Sigmoid colon (tissue), 7 donors: ENCODE measurements around the gene B3GALT6. TPM values are rescaled to one million over a fixed set of nuclear protein-coding genes. Genes with fewer than 3 reads are reported as not detected.

Source experiments
- DNase-seq: peaks from one replicate; pipeline ENCODE4 v3.0.0-alpha.2; 2019
- H3K27ac ChIP-seq, 4 donors: fragments of 200-600 bp; sonication (generic); one replicate each; pipeline ENCODE4 v1.5.1; 2016 to 2019; ENCODE audit warnings: mild to moderate bottlenecking in 1 of 4
- H3K27me3 ChIP-seq, 3 donors: fragments of 200-600 bp; sonication (generic); one replicate each; pipeline ENCODE4 v1.5.1; 2019; ENCODE audit warnings: mild to moderate bottlenecking in 1 of 3
- H3K36me3 ChIP-seq, 4 donors: fragments of 200-600 bp; sonication (generic); one replicate each; pipeline ENCODE4 v1.5.1; 2016 to 2019
- H3K4me1 ChIP-seq, 4 donors: fragments of 200-600 bp; sonication (generic); one replicate each; pipeline ENCODE4 v1.5.1; 2017 to 2019
- H3K4me3 ChIP-seq, 4 donors: fragments of 200-600 bp; sonication (generic); one replicate each; pipeline ENCODE4 v1.5.1; 2017 to 2019; ENCODE audit warnings: mild to moderate bottlenecking in 2 of 4, moderate library complexity in 1 of 4
- H3K9me3 ChIP-seq, 4 donors: fragments of 200-600 bp in 3 of 4; sonication (generic) in 3 of 4; one replicate each; pipeline versions ENCODE4 v1.5.1 to v1.6.1; 2013 to 2019
- CTCF ChIP-seq, 4 experiments: fragments of 450-650 bp in 3 of 4; fragments of 200-600 bp in 1 of 4; IDR thresholded peaks; one replicate each; pipeline ENCODE4 v1.5.1; 2016 to 2019; ENCODE audit warnings: antibody characterized with exemption in 4 of 4, mild to moderate bottlenecking in 3 of 4, moderate library complexity in 2 of 4
- EP300 ChIP-seq, 4 donors: sonication (generic); formaldehyde crosslinking; IDR thresholded peaks; one replicate each; pipeline ENCODE4 v1.6.1; 2017; ENCODE audit warnings: antibody characterized with exemption in 4 of 4
- POLR2A ChIP-seq, 2 donors: fragments of 450-650 bp; IDR thresholded peaks; one replicate each; pipeline ENCODE4 v1.6.1; 2016; ENCODE audit warnings: antibody characterized with exemption in 2 of 2, mild to moderate bottlenecking in 2 of 2, moderate library complexity in 2 of 2
- POLR2AphosphoS5 ChIP-seq, 4 donors: sonication (generic); formaldehyde crosslinking; IDR thresholded peaks; one replicate each; pipeline ENCODE4 v1.6.1; 2017; ENCODE audit warnings: antibody characterized with exemption in 4 of 4
- WGBS, 2 donors: extraction: QIAGEN DNeasy Blood & Tissue Kit; methylation state at CpG; one replicate each; pipeline ENCODE4 v1.1.7; 2013; 5-methylcytosine and 5-hydroxymethylcytosine counted together
- intact Hi-C: fragments of 100-400 bp; cut with DNase I; formaldehyde crosslinking; loops from one replicate; pipeline ENCODE4 v1.15.1; 2023
- polyA plus RNA-seq, 3 donors: library from polyadenylated mRNA; stranded (reverse); fragments of 200-250 nt; gene quantifications; one replicate each; pipeline ENCODE4 v1.2.3, GENCODE V29; 2013
- total RNA-seq, 4 donors: library from RNA; depleted of rRNA; stranded (reverse); fragments of >200 nt; gene quantifications; one replicate each; pipeline ENCODE4 v1.1.0, GENCODE V29; 2016
- donor health status: healthy with polysubstance abuse.
- donor health status: Bipolar disorder and iron deficiency.
- donor health status: healthy.

Gene B3GALT6
- total and polyA plus RNA-seq, 7 donors = 1.8 to 12.5 (median 9.1) TPM

- WGBS, 2 donors = 9 to 35% methylated on average over 43 of the region's 43 CpGs
- H3K4me1 ChIP-seq = peaks cover 0 to 54% (median 45%) of the 10 kb centered on the region in 4 donors
- H3K27ac ChIP-seq = peak overlapping the region; percentile 88 to 95 (median 89)
- intact Hi-C loops = loop anchor here (5.0 kb wide), 1 partner anchor 150 kb away; no protein-coding TSS in a partner anchor
- H3K9me3 ChIP-seq = no peaks in the 10 kb centered on the region
- peak overlapping the region; percentile 81 to 99 (median 88) for H3K4me3 ChIP-seq
- no peak for DNase-seq
- H3K36me3 ChIP-seq = peaks cover 0 to 12% (median 0%) of the 10 kb centered on the region in 4 donors
- H3K27me3 ChIP-seq = no peaks in the 10 kb centered on the region
- TF ChIP-seq EP300 (IDR thresholded peaks at IDR 0.05) (no peak), POLR2AphosphoS5 (IDR thresholded peaks at IDR 0.05) (no peak), POLR2A (IDR thresholded peaks at IDR 0.05) (no peak), CTCF (IDR thresholded peaks at IDR 0.05) (no peak)
Observed at GRCh38 chr1:1272341-1273208, 40.5 kb downstream of the B3GALT6 start.

GRCh38 chr1:1273209-1273511, 41.1 kb downstream of the B3GALT6 start:
- Histone ChIP-seq H3K4me1 (peaks cover 0 to 53% (median 45%) of the 10 kb centered on the region in 4 donors), H3K4me3 (peak overlapping the region; percentile 81 to 99 (median 88)), H3K36me3 (peaks cover 0 to 7% (median 0%) of the 10 kb centered on the region in 4 donors), H3K27me3 (no peaks in the 10 kb centered on the region), H3K9me3 (no peaks in the 10 kb centered on the region), H3K27ac (peak overlapping the region; percentile 88 to 95 (median 89))
- no peak for TF ChIP-seq EP300 (IDR thresholded peaks at IDR 0.05)
- TF ChIP-seq POLR2AphosphoS5 (IDR thresholded peaks at IDR 0.05) = no peak
- TF ChIP-seq CTCF (IDR thresholded peaks at IDR 0.05) = no peak
- no peak for TF ChIP-seq POLR2A (IDR thresholded peaks at IDR 0.05)
- DNase-seq = no peak
- WGBS, 2 donors = 0 to 1% methylated on average over 31 of the region's 31 CpGs
- intact Hi-C loops = loop anchor here (5.0 kb wide), 1 partner anchor 151 kb away; no protein-coding TSS in a partner anchor

GRCh38 chr1:1273512-1274298, 41.7 kb downstream of the B3GALT6 start, which contains the start of gene UBE2J2:
TSS of gene UBE2J2 (minus strand) at chr1:1273854. CDS start at chr1:1267992, 5,862 bp downstream.
- peak within 1 kb of the TSS; percentile 88 to 95 (median 89) for H3K27ac ChIP-seq
- peaks cover 0 to 3% (median 0%) of the 10 kb centered on the region in 4 donors for H3K36me3 ChIP-seq
- peak; percentile 97 for DNase-seq
- peaks cover 0 to 50% (median 44%) of the 10 kb centered on the region in 4 donors for H3K4me1 ChIP-seq
- TF ChIP-seq POLR2AphosphoS5 (IDR thresholded peaks at IDR 0.05) = peak; percentile 60 to 89 (median 80)
- TF ChIP-seq EP300 (IDR thresholded peaks at IDR 0.05) = no peak
- 1% methylated on average over 105 of the region's 105 CpGs for WGBS, 2 donors
- H3K27me3 ChIP-seq = no peaks in the 10 kb centered on the region
- intact Hi-C loops = loop anchor here (1.0 to 5.0 kb wide), 2 partner anchors 41 to 151 kb away; partner anchors contain the start of genes B3GALT6 and SDF4
- H3K4me3 ChIP-seq = peak within 1 kb of the TSS; percentile 81 to 99 (median 88)
- no peaks in the 10 kb centered on the region for H3K9me3 ChIP-seq

GRCh38 chr1:1274299-1274930, 42.4 kb downstream of the B3GALT6 start:
- no peak for DNase-seq
- Histone ChIP-seq H3K36me3 (no peaks in the 10 kb centered on the region), H3K9me3 (no peaks in the 10 kb centered on the region), H3K4me1 (peaks cover 0 to 47% (median 43%) of the 10 kb centered on the region in 4 donors), H3K27ac (peak overlapping the region; percentile 88 to 95 (median 89)), H3K4me3 (peak overlapping the region; percentile 81 to 99 (median 88)), H3K27me3 (no peaks in the 10 kb centered on the region)
- intact Hi-C loops = loop anchor here (1.0 to 5.0 kb wide), 2 partner anchors 42 to 152 kb away; partner anchors contain the start of genes B3GALT6 and SDF4
- TF ChIP-seq EP300 (IDR thresholded peaks at IDR 0.05) (no peak), POLR2AphosphoS5 (IDR thresholded peaks at IDR 0.05) (no peak), CTCF (IDR thresholded peaks at IDR 0.05) (no peak), POLR2A (IDR thresholded peaks at IDR 0.05) (no peak)
- WGBS, 2 donors = 29 to 30% methylated on average over 31 of the region's 31 CpGs
